NCI-H1417 treated with DMSO at 0.1 percent for 48 hours (cell line): ENCODE data around the gene KCTD2.

Experiments
- DNase-seq: peaks from one replicate; lab custom pipeline; 2025; lab: John Stamatoyannopoulos, UW

Gene KCTD2

DNA sequence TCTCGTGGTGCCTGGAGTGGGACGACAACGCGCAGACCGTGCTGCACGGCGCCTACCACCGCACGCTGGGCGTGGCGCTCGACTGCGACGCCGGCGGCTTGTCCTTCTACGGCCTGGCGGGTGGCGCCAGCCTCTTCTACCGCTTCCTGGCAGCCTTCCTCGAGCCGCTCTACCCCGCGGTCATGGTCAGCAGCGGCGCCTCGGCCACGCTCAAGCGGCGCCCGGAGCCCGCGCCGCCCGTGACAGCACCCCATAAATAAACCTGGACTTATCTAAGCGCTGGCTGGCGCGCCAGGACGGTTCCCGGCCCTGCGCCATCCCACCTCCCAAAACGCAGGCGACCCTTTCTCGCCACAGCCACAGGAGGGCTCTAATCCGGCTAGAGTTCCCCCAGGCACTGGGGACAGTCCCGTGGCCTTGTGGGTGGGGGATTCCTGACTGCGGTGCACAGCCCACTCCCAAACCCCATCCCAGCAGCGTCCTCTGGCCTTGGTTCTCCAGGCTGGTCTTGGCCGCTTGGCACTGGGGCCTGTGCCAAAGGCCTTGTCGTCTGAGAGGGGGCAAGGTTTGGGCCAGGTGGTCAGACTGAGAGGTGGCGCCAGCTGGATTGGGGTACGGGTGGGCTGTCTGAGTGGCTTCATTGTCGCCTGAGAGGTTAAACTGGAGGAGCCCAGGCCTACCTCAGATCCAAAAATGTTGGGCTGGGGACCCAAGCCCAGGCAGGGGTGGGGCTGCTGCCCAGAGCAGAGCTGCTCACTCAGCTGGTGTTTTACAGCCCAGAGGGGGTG, 30.7 kb downstream of the KCTD2 start:
- no peak for DNase-seq

DNA sequence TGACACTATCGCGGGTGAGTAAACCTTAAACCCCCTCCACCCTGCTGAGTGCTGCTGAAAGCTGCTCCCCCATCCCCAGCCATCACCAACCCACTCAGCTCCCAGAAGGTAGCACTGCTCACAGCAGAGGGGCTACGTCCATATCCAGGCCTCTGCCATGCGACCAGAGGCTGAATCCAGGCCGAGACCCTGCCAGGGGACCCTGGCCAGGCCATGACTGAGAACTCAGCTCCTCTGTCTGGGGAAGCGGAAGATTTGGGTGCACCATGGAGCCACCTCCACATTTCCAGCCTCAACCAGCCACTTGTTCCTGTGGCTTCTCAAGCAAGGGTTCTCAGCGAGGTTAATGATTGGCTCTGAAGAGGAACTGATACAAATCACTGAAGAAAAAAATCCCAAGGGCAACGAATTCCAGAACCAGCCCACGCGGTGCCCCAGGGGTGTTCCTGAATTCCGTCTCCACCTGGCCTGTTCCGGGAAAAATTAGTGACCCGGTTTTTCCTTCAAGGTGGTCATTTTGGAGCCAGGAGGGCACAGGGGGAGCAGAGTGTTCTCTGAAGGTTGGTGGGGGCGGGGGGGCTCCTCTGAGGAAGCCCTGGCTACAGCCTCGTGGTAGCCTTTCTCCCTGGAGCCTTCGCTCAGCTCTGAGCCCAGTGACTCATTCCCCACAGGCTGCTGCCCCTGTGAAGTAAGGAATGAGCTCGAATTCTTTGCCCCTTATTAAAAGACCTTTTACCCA, 31.4 kb downstream of the KCTD2 start:
- DNase-seq: no peak

DNA sequence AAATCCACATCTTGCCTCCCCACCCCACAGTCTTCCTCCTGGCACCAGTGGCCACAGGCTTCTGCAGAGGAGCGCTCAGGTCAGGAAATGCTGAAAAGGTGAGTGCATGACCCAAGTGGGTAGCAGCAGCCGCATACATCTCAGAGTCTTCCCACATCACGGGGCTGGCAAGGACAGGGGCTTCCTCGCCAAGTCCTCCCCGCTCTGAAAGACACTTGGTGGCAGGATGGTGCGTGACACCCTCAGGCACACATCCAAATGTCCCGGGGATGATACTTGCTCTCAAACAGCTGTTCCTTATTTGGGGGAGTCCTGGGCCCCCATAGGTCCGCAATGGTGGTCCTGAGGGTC, 32.0 kb downstream of the KCTD2 start:
- DNase-seq: no peak

DNA sequence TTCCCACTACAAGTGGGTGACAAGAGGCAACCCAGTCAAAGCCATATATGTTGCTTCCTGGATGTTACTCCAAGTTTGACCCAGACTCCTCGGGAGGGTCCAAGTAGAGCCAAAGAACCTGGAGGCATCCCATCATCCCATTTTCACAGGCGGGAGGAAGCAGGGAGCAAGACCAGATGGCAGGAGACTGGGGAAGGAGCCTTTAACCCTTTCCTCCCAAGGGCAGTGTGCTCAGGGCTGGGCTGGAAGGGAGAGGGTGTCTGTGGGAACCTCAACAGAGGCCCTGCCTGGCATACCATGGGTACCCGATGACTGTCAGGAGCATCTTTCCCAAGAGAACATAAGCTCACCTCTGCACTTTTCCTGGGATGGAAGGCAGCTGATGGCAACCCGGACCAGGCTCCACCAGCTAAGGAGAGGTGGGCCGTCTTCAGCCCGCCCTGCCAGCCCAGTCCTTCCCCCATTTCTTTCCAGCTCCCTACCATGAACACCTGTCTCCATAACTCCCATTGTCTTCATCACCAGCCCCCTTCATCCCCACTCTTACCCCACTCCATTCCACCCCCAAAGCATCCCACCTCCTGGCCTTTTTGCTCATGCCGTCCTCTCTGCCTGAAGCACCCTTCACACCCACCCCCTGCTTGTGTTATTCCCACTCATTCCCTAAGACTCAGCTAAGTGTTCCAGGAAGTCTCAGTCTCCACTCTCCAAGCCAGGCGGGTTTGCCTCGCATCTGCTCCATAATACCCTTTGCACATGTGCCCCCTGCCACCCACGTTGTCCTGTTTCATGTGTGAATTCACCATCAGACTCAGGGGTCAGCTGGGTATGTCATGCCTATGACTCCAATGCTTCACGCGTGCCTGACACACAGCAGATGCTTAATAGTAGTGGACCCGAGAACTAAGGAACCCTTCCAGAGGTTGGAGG, 34.9 kb downstream of the KCTD2 start:
- DNase-seq: no peak

DNA sequence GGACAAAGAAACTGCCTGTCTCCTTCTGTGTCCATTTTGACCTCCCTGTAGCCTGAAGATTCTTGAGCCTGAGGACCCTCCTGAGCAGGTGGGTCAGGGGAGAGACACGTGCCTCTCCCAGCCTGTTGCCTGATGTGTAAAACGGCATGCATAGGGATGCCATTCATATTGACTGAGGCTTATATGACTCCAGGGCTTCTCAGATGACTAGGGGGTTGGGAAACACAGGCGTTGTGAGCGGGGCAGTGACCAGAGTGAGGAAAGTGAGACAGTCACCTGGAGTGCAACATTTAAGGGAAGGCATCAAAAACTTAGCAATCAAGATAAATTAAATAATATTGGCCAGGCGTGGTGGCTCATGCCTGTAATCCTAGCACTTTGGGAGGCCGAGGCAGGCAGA, 35.7 kb downstream of the KCTD2 start:
- DNase-seq: no peak

DNA sequence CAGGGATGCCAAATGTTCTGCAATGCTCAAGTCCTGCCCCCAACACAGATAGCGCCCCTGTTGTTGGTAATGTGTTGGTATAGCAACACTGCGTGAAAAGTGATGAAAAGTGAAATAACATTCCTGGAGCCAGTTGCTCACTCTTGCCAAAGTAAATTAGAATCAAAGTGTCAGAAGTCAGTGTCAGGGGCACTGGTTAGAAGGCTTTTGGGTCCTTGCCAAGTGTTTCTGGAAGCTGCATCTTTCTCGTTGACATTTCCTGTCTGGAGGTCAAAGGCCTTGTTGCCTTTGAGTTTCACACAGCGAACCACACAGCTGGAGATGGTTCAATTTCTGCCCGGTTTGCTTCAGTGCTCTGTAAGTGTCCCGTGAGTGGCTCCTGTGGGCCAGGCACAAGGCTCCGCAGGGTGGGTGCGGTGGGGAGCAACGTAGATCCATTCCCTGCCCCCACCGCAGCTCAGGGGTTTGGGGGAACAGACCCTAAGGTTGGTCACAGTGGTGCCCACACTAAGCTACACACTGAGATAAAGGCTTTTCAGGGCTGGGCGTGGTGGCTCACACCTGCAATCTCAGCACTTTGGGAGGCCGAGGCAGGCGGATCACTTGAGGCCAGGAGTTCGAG, 37.1 kb downstream of the KCTD2 start:
- no peak for DNase-seq

DNA sequence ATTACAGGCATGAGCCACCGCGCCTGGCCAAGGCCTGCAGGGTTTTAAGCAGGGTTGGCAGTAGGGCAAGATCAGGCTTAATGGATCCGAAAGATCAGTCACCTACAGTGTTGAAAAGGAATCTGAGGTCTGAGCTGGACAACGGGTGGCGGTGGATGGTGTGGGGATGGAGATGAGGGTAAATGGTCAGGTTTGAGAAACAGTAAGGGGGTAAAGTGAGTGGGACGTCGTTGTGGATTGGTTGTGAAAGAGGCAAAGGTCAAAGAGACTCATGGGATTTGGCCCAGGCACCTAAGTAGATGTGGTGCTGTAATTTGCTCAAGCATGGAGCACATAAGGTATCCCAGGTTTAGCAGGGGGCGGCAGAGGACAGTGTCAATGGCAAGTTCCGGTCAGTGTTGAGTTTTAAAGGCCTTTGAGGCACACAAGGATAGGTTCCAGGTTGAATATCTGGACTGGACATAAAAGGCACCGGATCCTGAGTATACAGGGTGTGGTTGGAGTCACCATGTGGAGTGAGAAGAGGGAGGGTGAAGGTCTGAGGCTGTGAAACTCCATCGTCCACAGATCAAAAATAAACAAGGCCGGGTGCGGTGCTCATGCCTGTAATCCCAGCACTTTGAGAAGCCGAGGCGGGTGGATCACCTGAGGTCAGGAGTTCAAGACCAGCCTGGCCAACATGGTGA, 39.6 kb downstream of the KCTD2 start:
- DNase-seq: no peak

DNA sequence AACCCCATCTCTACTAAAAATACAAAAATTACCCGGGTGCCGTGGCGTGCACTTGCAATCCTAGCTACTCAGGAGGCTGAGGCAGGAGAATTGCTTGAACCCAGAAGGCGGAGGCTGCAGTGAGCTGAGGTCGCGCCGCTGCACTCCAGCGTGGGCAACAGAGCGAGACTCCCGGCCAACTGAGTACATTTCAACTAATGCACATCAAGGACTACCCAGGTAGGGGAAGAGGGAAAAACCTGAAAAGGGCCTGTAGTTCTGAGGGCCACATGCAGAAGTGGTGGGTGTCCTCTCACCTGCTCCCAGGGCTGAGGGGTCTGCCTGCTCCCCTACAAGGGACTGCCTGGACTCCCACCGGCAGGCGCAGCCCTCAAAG, 40.1 kb downstream of the KCTD2 start:
- DNase-seq: no peak

DNA sequence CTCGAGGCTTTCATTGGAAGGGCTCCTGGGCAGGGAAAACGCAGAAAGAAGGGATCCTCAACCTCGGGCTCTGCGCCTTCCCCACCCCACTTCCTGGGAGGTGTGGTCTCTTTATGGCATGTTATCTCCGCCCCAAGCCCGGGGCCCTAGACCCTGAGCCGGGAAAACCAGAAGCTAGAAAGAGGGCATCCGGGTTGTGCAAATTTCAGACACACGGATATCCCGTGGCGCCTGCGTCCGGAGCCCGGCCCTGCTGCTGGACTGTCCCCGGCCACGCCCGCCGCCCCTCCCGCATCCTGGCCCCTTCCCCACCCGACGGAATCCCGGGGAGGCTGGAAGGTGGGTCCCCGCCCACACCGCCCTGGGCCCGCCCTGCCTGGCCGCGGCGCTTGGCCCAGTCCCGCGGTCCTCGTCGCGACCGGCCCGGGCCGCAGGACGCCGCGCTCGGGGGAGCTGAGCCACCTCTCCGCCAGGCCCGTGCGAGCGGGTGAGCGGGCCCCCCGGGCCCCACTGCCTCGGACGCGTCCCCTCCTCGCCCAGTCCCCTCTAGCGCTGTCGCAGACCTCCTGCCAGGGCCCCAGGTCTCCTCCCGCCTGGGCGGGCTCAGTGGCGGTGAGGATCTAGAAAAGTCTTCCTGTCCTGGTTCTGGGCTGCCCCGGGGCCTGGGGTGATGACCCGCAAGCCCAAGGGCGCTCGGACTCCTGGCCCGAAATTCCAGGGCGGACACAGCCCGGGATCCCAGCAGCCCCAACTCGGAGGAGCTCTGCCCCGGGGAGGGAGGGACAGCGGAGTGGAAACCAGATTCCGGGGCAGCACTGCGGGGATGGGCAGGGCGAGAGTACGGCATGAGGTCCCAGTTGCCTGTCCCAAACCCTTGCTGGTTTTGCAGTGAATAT, 40.8 kb downstream of the KCTD2 start, which contains the start of gene SLC16A5:
Gene SLC16A5 (plus strand): TSS at position 397 of the 896 bp plus-strand sequence. CDS start 5,683 bp downstream, outside the sequence.
- DNase-seq: no peak

DNA sequence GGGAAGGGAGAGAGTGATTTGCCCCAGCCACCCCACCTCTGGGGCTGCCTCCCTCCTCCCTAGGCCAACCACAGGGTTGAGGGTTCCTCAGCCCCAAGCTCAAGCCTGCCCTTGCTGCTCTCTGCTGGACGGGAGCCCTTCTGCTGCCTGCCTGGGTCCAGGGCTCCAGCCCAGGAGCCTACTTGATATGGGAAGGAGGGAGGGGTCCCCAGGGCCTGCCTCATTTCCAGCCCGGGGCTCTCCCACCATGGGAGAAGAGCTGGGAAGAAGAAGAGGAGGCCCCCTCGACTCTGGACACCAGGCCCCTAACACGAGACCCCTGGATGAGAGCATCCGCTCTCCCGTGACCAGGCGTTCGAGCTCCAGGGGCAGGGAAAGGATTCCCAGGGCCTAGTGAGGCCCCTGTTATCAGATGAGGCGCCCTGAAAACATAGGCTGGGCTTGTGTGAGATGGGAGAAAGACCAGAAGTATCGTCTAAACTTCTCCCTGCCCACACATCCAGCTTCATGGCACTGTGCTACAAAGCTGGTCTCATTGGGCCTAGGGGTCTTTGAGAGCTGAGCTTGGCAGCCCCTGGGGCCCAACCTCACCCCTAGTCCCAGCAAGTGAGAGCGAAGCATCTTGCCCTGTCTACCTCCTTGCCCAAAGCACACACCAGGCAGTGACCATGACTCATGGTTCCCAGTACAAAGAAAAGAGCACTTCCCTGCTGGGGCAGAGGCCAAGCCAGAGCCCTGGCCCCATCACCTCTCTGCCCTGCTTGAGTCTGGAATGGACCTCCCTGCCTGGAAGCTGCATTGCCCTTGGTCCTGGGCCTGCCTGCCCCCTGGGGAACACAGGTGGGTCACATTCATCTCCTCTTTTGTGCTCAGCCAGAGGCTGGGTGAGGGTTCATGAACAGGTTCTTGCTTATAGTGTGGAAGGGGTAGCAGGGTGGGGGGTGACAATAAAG, 41.7 kb downstream of the KCTD2 start:
- DNase-seq: no peak

DNA sequence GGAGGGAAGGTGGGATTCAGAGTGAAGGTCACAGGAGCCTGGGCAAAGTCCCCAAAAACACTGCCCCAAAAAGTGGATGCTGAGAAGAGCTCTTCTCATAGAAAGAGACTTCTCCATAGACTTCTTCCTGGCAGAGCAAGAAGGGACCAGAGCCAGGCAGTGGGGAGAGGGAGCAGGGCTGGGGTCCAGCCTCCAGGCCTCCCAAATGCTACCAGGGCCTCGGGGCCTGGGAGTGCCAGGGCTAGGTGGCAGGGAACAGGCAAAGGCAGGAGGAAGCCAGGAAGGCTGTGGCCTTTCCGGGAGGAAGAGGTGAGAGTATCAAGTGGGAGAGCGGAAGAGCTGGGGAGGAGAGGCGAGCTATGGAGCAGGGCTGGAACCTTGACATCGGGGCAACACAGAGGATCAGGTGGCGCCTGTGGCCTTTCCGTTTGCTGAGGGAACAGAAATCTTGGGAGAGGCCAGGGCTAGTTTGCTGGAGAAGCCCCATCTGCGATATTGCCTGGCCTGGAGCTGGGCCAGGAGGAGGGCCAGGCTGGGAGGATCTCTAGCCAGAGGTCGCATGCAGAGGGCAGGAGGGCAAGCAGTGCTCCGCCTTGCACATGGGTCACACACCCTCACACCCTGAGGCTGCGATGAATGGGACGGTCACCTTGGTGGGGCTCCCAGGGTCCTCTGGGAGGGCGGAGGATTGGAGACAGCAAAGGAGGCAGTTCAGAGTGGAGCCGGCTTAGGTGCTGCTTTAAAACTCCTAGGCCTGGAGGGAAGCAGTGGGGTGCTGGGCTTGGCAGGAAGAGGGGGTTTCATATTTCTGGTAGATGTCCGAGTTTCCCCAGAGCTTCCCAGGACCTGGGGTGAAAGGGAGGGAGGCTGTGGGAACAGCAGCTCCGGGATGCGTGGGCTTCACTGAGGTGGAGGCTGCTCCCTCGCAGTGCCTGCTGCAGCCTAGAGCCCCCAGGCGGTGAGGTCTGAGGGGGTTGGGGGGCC, 44.1 kb downstream of the KCTD2 start:
- DNase-seq: no peak

DNA sequence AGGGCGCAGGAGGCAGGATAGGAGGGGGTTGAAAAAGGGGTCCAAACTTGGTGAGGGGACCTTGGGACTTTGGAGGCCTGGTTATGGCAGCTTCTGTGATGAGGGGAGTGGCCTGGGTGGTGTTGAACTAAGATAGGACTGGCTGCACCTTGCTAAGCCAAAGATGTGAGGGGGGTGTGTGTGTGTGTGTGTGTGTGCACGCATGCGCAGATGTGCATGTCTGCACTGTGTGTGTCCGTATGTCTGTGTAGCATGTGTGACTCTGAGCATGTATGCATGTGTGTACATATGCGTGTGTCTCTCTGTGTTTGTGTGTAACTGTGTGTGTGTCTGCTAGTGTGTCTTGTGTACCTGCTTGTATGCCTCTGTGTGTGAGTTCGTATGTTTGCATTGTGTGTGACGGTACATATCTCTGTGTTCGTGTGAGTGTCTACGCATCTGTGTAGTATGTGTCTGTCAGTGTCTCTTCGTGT, 44.9 kb downstream of the KCTD2 start:
- DNase-seq: no peak

DNA sequence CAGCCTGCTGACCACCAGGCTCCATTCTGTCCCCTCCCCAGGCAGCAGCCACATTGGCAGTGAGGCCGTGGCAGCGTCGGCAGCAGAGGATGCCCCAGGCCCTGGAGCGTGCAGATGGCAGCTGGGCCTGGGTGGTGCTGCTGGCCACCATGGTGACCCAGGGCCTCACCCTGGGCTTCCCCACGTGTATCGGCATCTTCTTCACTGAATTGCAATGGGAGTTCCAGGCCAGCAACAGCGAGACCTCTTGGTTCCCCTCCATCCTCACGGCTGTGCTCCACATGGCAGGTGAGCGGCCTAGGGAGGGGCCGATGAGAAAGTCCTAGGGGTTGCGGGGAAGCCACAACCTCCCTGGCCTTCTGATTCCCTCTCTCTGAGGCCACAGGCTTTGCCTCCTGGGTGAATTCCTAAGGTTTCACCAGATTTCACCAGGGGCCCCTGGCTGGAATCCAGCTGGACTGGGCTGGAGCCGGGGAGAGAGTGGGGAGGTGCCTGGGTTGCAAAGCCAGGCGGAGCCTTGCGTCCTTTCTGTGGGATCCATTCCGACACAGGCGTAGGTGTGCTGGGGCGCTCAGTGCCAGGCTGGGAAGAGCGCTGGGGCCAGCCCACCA, 46.6 kb downstream of the KCTD2 start:
- no peak for DNase-seq

DNA sequence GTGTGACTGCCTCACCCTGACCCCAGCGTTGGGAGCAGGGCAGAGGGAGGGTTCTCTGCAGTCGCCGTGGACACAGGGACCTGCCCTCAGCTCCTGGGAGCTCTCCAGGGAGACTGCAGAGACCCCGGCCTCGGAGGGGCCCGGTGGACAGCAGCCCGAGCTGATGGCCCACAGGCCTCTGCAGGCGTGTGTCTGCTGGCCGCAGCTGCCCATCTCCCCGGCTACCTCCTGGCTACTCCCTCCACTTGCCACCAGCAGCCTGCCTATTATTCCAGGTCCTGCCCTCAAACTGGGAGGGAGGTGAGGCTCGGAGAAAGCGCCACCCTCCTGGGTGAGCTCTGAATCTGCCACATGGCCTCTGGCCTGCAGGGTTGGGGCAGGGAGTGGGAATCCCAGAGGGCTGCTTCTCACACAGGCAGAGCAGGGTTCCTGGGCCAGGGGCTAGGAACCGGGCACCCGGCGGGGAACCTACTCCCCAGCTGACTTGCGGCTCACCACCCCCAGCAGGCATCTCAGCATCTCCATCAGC, 47.9 kb downstream of the KCTD2 start:
- DNase-seq: no peak

DNA sequence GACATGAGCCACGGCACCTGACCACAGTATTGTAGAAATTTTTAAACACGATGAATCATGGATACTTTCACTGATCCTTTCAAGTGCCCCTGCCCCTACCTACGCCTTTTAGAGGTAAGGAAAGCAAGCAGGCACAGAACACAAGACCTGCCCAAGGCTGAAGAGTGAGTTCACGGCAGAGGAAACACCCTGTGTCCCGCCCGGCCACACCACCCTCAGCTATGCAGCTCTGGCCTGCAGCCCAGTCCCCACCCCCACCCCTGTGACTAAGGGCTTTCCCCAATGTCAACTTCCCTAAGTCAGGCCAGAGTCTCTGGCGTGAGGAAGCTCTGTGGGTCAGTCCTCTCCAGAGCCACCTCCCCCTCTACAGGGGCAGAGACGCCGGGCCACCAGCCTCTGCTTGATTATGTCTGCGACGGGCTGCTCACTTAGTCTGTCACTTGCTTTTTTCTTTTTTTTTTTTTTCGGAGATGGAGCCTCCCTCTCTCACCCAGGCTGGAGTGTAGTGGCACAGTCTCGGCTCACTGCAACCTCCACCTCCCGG, 49.1 kb downstream of the KCTD2 start:
- DNase-seq: no peak

DNA sequence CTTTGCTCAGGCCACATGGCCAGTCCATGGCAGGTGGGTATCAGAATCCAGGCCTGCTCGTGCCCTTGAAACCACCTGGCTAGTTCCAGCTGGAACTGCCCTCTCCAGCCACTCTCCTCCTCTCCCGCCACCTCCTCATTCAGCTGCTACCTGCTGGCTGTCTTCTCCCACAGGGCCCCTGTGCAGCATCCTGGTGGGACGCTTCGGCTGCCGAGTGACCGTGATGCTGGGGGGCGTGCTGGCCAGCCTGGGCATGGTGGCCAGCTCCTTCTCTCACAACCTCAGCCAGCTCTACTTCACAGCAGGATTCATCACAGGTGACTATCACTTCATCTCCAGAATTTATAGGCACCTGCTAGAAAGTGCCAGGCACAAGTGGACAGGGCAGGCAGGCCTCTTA, 50.8 kb downstream of the KCTD2 start:
- no peak for DNase-seq

DNA sequence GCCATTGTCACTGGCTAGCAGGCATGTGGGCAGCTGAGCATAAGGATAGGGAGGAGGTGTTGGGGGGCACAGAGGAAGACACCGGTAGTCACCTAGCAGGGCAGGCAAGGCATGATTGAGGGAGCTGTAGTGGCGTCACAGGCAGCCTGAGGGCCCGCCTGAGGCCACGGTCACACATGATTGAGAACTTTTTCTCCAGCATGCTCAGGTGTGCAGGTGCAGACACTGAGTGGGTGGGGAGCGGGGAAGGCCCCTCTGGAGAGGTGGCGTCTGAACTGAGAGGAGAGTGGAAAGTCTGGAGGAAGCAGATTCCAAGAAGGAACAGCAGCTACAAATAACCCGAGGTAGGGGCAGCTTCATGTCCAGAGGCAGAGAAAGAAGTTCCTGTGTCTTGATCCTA, 51.8 kb downstream of the KCTD2 start:
- DNase-seq: no peak
